ENCODE data around the gene VOPP1. TPM values are rescaled to one million over a fixed set of nuclear protein-coding genes. Genes with fewer than 3 reads are reported as not detected.

VOPP1 gene
- total RNA-seq, 4 donors from 2014 or later, result 15.1 to 29.8 (median 22.9) TPM

DNA sequence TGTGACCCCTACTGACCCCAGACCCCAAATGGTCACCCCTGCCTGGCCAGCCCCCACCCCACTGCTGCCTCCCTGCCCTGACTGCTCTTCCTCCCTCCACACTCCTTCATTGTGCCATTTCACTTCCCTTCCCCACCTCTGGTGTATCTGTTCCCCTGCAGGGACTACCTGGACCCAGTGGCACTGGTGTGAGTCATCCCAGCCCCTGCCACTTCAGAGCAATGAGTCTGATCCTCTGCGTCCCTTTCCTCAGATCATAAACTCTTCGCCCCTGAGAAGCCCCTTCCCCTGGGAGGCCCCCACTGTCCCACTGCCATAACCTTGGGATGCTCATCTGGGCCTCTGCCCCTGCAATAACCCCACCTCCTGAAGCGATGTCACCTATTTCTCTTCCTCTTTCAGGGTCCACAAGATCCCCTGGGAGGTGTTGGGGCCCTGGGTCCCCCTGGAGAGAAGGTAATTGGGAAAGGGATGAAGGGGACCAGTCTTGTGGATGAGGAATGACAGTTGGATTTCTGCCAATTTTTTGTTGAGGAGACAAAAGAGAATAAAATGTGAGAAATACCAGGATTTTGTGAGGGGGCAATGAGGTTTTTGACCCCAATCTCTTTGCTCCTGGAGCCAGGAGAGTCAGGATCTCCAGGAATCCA lies 19.1 kb upstream of the VOPP1 start:
- 66 to 86% methylated on average over 3 of the region's 3 CpGs for WGBS, 2 donors
- intact Hi-C loops (cut with DNase I; ENCODE audit: low total_unique reads), result no loop called here
- TF ChIP-seq, protein P1, sequence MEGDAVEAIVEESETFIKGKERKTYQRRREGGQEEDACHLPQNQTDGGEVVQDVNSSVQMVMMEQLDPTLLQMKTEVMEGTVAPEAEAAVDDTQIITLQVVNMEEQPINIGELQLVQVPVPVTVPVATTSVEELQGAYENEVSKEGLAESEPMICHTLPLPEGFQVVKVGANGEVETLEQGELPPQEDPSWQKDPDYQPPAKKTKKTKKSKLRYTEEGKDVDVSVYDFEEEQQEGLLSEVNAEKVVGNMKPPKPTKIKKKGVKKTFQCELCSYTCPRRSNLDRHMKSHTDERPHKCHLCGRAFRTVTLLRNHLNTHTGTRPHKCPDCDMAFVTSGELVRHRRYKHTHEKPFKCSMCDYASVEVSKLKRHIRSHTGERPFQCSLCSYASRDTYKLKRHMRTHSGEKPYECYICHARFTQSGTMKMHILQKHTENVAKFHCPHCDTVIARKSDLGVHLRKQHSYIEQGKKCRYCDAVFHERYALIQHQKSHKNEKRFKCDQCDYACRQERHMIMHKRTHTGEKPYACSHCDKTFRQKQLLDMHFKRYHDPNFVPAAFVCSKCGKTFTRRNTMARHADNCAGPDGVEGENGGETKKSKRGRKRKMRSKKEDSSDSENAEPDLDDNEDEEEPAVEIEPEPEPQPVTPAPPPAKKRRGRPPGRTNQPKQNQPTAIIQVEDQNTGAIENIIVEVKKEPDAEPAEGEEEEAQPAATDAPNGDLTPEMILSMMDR (IDR thresholded peaks at IDR 0.05), result no peak
- TF ChIP-seq POLR2A (IDR thresholded peaks at IDR 0.05), result no peak
- DNase-seq (ENCODE audit: low spot score in 2 of 2), result no peak
- H3K4me3 ChIP-seq (ENCODE audit: low read depth, poor library complexity, severe bottlenecking), result no peak overlapping the region

DNA sequence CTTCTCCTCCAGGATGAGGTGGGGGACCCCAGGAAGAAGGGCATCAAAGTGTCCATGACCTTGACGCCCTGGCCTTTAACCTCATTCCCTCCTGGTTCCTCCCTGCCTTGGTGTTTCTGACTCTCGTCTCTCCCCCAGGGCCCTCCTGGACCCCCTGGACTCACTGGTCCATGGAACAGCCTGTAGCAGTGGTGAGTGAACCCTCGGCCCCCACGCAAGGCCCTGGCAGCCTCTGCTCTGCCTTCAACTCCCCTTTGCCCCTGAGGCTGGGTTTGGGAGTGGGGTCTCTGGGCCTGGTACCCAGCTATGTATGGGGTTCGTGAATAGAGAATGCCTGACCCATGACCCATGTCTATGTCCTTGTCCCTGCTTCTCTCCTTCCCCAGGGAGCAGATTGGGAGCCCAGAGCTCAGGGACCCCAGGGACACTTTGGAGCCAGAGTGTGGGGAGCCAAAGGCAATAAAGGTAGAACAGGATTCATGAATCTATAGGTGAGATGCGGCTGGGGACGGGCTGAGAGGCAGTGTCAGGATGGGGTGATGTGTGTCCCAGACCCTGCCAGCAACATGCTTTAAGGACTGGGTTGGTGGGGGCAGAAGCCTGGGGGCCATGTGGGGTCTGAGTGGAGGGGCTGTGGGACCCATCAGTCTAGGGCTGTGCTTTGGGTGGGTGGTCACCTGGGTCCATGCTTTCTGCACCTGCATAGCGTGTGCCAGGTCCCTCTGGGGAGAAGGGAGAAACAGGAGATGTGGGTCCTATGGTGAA lies 18.4 kb upstream of the VOPP1 start:
- H3K4me3 ChIP-seq (ENCODE audit: low read depth, poor library complexity, severe bottlenecking), result no peak overlapping the region
- TF ChIP-seq, protein P1 (IDR thresholded peaks at IDR 0.05), result no peak
- TF ChIP-seq POLR2A (IDR thresholded peaks at IDR 0.05), result no peak
- 83 to 85% methylated on average over 8 of the region's 8 CpGs for WGBS, 2 donors
- peak in 1 of 2 donors; percentile 66 for DNase-seq (ENCODE audit: low spot score in 2 of 2)
- intact Hi-C loops (cut with DNase I; ENCODE audit: low total_unique reads), result no loop called here

DNA sequence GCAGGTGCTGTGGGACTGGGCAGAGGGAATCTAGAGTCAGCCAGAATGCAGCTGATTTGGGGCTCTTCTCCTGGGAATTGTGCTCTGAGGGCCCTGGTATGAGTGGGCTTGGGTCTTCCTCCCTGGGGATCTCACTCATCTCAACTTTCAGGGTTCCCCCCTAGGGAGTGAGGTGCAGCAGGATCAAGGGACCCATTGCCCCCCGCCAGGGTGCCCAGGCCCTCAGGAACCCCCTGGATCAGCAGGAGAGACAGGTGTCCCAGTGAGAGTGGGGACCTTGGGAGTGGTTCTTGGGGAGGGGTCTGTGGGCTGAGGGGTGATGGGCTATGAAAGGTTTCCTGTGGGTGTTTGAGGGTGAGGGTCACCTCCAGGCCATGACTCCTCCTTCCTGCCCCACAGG lies 17.6 kb upstream of the VOPP1 start:
- DNase-seq (ENCODE audit: low spot score in 2 of 2), result no peak
- TF ChIP-seq, protein P1 (IDR thresholded peaks at IDR 0.05), result no peak
- no peak for TF ChIP-seq POLR2A (IDR thresholded peaks at IDR 0.05)
- intact Hi-C loops (cut with DNase I; ENCODE audit: low total_unique reads), result no loop called here
- H3K4me3 ChIP-seq (ENCODE audit: low read depth, poor library complexity, severe bottlenecking), result no peak overlapping the region
- 88 to 100% methylated on average over 1 of the region's 1 CpG for WGBS, 2 donors

DNA sequence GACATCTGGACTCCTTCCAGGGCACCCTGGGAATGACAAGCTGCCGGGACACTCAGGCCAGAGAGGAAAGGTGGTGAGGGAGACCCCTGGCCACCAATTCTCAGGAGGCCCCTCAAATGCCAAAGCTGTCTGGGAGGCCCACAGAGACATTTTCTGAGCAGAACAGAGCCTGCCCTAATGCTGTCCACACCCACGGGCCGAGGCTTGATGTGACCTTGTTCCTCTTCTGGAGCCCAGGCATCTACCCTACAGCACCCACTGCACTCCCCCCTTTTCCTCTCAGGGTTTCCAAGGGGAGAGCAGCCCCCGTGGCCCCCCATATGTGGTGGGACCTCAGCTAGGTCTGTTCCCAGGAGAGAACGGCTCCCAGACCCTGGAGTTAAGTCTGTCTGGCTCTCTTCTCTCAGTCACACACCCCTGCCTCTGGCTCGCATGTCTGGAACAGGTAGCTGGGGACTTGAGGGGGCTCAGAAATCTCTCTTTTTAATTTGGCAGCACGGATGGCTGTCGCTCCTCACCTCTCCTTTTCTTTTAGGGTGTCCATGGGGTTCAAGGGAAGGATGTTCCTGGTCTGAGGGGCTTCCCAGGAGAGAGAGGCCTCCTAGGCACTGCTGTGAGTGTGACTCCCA lies 16.8 kb upstream of the VOPP1 start:
- intact Hi-C loops (cut with DNase I; ENCODE audit: low total_unique reads), result no loop called here
- TF ChIP-seq, protein P1 (IDR thresholded peaks at IDR 0.05), result no peak
- no peak for TF ChIP-seq POLR2A (IDR thresholded peaks at IDR 0.05)
- WGBS, 2 donors, result 74 to 79% methylated on average over 8 of the region's 8 CpGs
- peak in 1 of 2 donors; percentile 81 for DNase-seq (ENCODE audit: low spot score in 2 of 2)
- no peak overlapping the region for H3K4me3 ChIP-seq (ENCODE audit: low read depth, poor library complexity, severe bottlenecking)

DNA sequence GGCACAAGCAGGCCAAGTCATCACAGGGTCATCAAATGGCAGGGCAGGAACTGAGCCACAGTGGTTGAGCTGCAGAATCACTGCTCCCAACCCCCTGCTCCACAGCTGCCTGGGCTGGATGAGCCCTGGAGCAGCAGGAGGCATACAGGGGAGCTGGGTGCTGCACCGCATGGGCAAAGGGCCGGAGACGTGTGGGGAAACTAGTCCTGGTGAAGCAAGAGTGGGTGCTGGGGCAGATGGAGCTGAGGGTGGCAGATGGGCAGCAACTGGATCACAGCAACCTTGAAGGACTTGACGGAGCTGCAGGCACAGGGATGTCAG lies 16.0 kb upstream of the VOPP1 start:
- no peak for TF ChIP-seq POLR2A (IDR thresholded peaks at IDR 0.05)
- TF ChIP-seq, protein P1 (IDR thresholded peaks at IDR 0.05), result no peak
- H3K4me3 ChIP-seq (ENCODE audit: low read depth, poor library complexity, severe bottlenecking), result no peak overlapping the region
- DNase-seq (ENCODE audit: low spot score in 2 of 2), result peak in 1 of 2 donors; percentile 58
- WGBS, 2 donors, result 77 to 84% methylated on average over 4 of the region's 4 CpGs
- intact Hi-C loops (cut with DNase I; ENCODE audit: low total_unique reads), result no loop called here
